K562 (cell line): ENCODE measurements around the gene KMT5B. TPM values are rescaled to one million over a fixed set of nuclear protein-coding genes. Genes with fewer than 3 reads are reported as not detected.

Source experiments
- ARID4B ChIP-seq: sonication (generic); formaldehyde crosslinking; IDR thresholded peaks from 2 replicates; pipeline ENCODE4 v1.8.0; 2022; ENCODE audit warnings: mild to moderate bottlenecking, missing genetic modification reagents
- ATF1 ChIP-seq, 2 experiments: fragments of 450-650 bp in 1 of 2; IDR thresholded peaks; 2 replicates each; pipeline ENCODE4 v1.6.1; 2016; ENCODE audit warnings: missing compliant biosample characterization in 1 of 2, missing genetic modification characterization in 1 of 2
- CCAR2 ChIP-seq: fragments of 200-400 bp; formaldehyde crosslinking; IDR thresholded peaks from 2 replicates; pipeline ENCODE4 v1.6.1; 2017; ENCODE audit warnings: mild to moderate bottlenecking, low read depth, low read length
- CREM ChIP-seq: IDR thresholded peaks from 2 replicates; pipeline ENCODE4 v1.6.1; 2014; ENCODE audit warnings: antibody characterized with exemption, low read depth
- E2F6 ChIP-seq, 2 experiments: IDR thresholded peaks; 2 replicates each; pipeline ENCODE4 v1.6.1; 2011; ENCODE audit warnings: borderline replicate concordance in 1 of 2, control low read depth in 1 of 2, low read depth in 1 of 2, low read length in 1 of 2, mild to moderate bottlenecking in 1 of 2, mixed read lengths in 1 of 2, moderate library complexity in 1 of 2; ENCODE audit not compliant: insufficient read depth in 1 of 2, insufficient read length in 1 of 2, poor library complexity in 1 of 2, severe bottlenecking in 1 of 2; ENCODE audit errors: extremely low read depth in 1 of 2
- GATAD2A ChIP-seq: fragments of 450-650 bp; IDR thresholded peaks from 2 replicates; pipeline ENCODE4 v1.6.1; 2017
- HMGN3 ChIP-seq: IDR thresholded peaks from 2 replicates; pipeline ENCODE4 v1.6.1; 2011; ENCODE audit warnings: borderline replicate concordance, low read depth, mild to moderate bottlenecking, mixed read lengths, low read length; ENCODE audit not compliant: insufficient read length; ENCODE audit errors: extremely low read depth
- NONO ChIP-seq, 2 experiments: fragments of 200-400 bp in 1 of 2; fragments of 450-650 bp in 1 of 2; formaldehyde crosslinking in 1 of 2; IDR thresholded peaks; 2 replicates each; pipeline ENCODE4 v1.6.1; 2017; ENCODE audit warnings: low read depth in 2 of 2, mild to moderate bottlenecking in 2 of 2, moderate library complexity in 2 of 2, low read length in 1 of 2
- NR0B1 ChIP-seq: fragments of 450-650 bp; IDR thresholded peaks from one replicate; pipeline ENCODE4 v1.6.1; 2018; ENCODE audit warnings: mild to moderate bottlenecking, moderate library complexity; ENCODE audit not compliant: partially characterized antibody
- NR2C2 ChIP-seq, 2 experiments: fragments of 200-800 bp in 1 of 2; sonication (Bioruptor generic) in 1 of 2; sonication (generic) in 1 of 2; formaldehyde crosslinking in 1 of 2; IDR thresholded peaks; 2 replicates each; pipeline versions ENCODE4 v1.6.1 to v1.8.0; 2016 to 2022; ENCODE audit warnings: mild to moderate bottlenecking in 1 of 2, missing compliant biosample characterization in 1 of 2, missing genetic modification characterization in 1 of 2, missing genetic modification reagents in 1 of 2
- RBM22 ChIP-seq: fragments of 200-400 bp; formaldehyde crosslinking; IDR thresholded peaks from 2 replicates; pipeline ENCODE4 v1.6.1; 2018; ENCODE audit warnings: low read length, low read depth; ENCODE audit not compliant: poor library complexity, severe bottlenecking
- TEAD4 ChIP-seq, 2 experiments: sonication (generic) in 1 of 2; formaldehyde crosslinking in 1 of 2; IDR thresholded peaks; 2 replicates each; pipeline versions ENCODE4 v1.6.1 to v1.8.0; 2012 to 2022; ENCODE audit warnings: borderline replicate concordance in 1 of 2, inconsistent platforms in 1 of 2, low read length in 1 of 2, mild to moderate bottlenecking in 1 of 2, missing genetic modification reagents in 1 of 2
- VEZF1 ChIP-seq: fragments of 200-800 bp; sonication (Bioruptor generic); IDR thresholded peaks from 2 replicates; pipeline ENCODE4 v1.6.1; 2017; ENCODE audit warnings: missing genetic modification characterization, missing compliant biosample characterization
- ZBTB7A ChIP-seq: IDR thresholded peaks from 2 replicates; pipeline ENCODE4 v1.6.1; 2011; ENCODE audit warnings: low read depth, mild to moderate bottlenecking, low read length, moderate library complexity, borderline replicate concordance; ENCODE audit not compliant: control insufficient read depth
- ZNF197 ChIP-seq: fragments of 200-800 bp; sonication (Bioruptor generic); IDR thresholded peaks from 2 replicates; pipeline ENCODE4 v1.6.1; 2016; ENCODE audit warnings: low read depth, missing genetic modification characterization, missing compliant biosample characterization
- ZNF583 ChIP-seq: fragments of 250-450 bp; sonication (Bioruptor Pico); IDR thresholded peaks from 2 replicates; pipeline ENCODE4 v1.4.0; 2020
- ZNF77 ChIP-seq: fragments of 250-450 bp; sonication (Bioruptor Pico); IDR thresholded peaks from 2 replicates; pipeline ENCODE4 v1.5.0; 2020
- polyA plus RNA-seq, 8 experiments: library from polyadenylated mRNA; depleted of rRNA in 4 of 8; stranded (reverse) in 5 of 8; unstranded in 3 of 8; fragments of >200 nt; fragmentation: Nextera tagmentation in 2 of 8; fragmentation: Illumina TruSeq in 1 of 8; extraction: Ambion mirVana in 2 of 8; extraction: Trizol in 1 of 8; gene quantifications; 2 replicates each; pipeline versions ENCODE4 v1.2.1 to v1.2.3, GENCODE V29; 2011 to 2014; ENCODE audit warnings: inconsistent platforms in 1 of 8, missing spikeins in 1 of 8
- total RNA-seq, 7 experiments: library from RNA; depleted of rRNA in 6 of 7; stranded (reverse); fragments of >200 nt in 6 of 7; fragmentation: Illumina TruSeq in 2 of 7; extraction: Trizol in 2 of 7; gene quantifications; 2 replicates each; pipeline versions ENCODE4 v1.2.1 to v1.2.3, GENCODE V29; 2011 to 2021; ENCODE audit warnings: low replicate concordance in 1 of 7

The KMT5B gene
- total and polyA plus RNA-seq, 9 of the 15 experiments (the other 6 are each of a cell fraction or from before 2014, with no cell fraction given) = 7.3 to 27.3 (median 20.9) TPM

- TF ChIP-seq RBM22 (peak; percentile 71), ZNF583 (CRISPR knock-in tag) (peak; percentile 77; the same call in 1 of the 2 replicates), NR0B1 (no peak), CCAR2 (no peak), ZNF77 (CRISPR knock-in tag) (no peak), ATF1 (CRISPR knock-in tag; IDR thresholded peaks at IDR 0.05) (peak; percentile 32; the same call in 1 of the 2 replicates), ATF1 (tag; IDR thresholded peaks at IDR 0.05) (peak; percentile 90), NR2C2 (CRISPR knock-in tag; IDR thresholded peaks at IDR 0.05) (no peak), NR2C2 (tag; IDR thresholded peaks at IDR 0.05) (0 out of 2 replicates have a peak, but pooled peaks have one; percentile 53), E2F6 (IDR thresholded peaks at IDR 0.05; ENCODE audit: borderline replicate concordance in 1 of 2, extremely low read depth in 1 of 2, insufficient read depth in 1 of 2, insufficient read length in 1 of 2, low read depth in 1 of 2, low read length in 1 of 2, poor library complexity in 1 of 2, severe bottlenecking in 1 of 2) (peak in 1 of 2 experiments; percentile 66), CREM (peak; percentile 70), ZNF197 (CRISPR knock-in tag) (peak; percentile 77; the same call in 1 of the 2 replicates), ZBTB7A (peak; percentile 84; the same call in 1 of the 2 replicates), ARID4B (CRISPR knock-in tag) (peak; percentile 97), VEZF1 (CRISPR knock-in tag) (peak; percentile 88), NONO (IDR thresholded peaks at IDR 0.05; ENCODE audit: low read depth in 2 of 2, low read length in 1 of 2) (peak; percentile 87 to 94; a peak in 3 of 4 replicates), TEAD4 (IDR thresholded peaks at IDR 0.05; ENCODE audit: low read length) (no peak), TEAD4 (CRISPR knock-in tag; IDR thresholded peaks at IDR 0.05; ENCODE audit: borderline replicate concordance) (0 out of 2 replicates have a peak, but pooled peaks have one; percentile 18), GATAD2A (peak; percentile 88), HMGN3 (peak; percentile 82)
Measured at GRCh38 chr11:68213555-68214172, 568 bp upstream of the KMT5B start (continued).
